Endothelial cell of umbilical vein (primary cell): ENCODE results near the gene SECISBP2.

Source experiments
- EZH2 ChIP-seq: IDR thresholded peaks from 2 replicates; pipeline ENCODE4 v1.6.1; 2012; ENCODE audit warnings: borderline replicate concordance, low read depth, mild to moderate bottlenecking, moderate library complexity, low read length, inconsistent platforms; ENCODE audit not compliant: severe bottlenecking
- FOS ChIP-seq: IDR thresholded peaks from 2 replicates; pipeline ENCODE4 v1.6.1; 2011; ENCODE audit warnings: mild to moderate bottlenecking, low read length, moderate library complexity, borderline replicate concordance; ENCODE audit not compliant: insufficient read depth
- JUN ChIP-seq: IDR thresholded peaks from 2 replicates; pipeline ENCODE4 v1.6.1; 2011; ENCODE audit warnings: borderline replicate concordance, low read depth; ENCODE audit not compliant: insufficient read length, insufficient read depth
- MYC ChIP-seq: IDR thresholded peaks from one replicate; pipeline ENCODE4 v1.6.1; 2011; ENCODE audit warnings: mild to moderate bottlenecking, low read depth, low read length
- POLR2A ChIP-seq: IDR thresholded peaks from 2 replicates; pipeline ENCODE4 v1.6.1; 2012; ENCODE audit warnings: low read depth, mild to moderate bottlenecking, control low read depth, low read length
- POLR2AphosphoS5 ChIP-seq: IDR thresholded peaks from 2 replicates; pipeline ENCODE4 v1.6.1; 2012; ENCODE audit warnings: low read depth, mild to moderate bottlenecking, control low read depth, low read length, moderate library complexity; ENCODE audit not compliant: insufficient read depth
- TF ChIP-seq, protein P1 (sequence below), 2 donors: IDR thresholded peaks; 1 replicate in 1 of 2; 2 replicates in 1 of 2; pipeline ENCODE4 v1.5.1; 2011; ENCODE audit warnings: low read length in 2 of 2, mild to moderate bottlenecking in 2 of 2, moderate library complexity in 2 of 2, control low read depth in 1 of 2, inconsistent platforms in 1 of 2, low read depth in 1 of 2; ENCODE audit not compliant: insufficient read depth in 1 of 2; ENCODE audit errors: extremely low read depth in 1 of 2
- TF ChIP-seq, protein P2 (sequence below): IDR thresholded peaks from 2 replicates; pipeline ENCODE4 v1.6.1; 2011; ENCODE audit not compliant: insufficient read depth, insufficient read length

- TF ChIP-seq POLR2AphosphoS5 (no peak), POLR2A (no peak), EZH2 (no peak), JUN (no peak), MYC (no peak), FOS (no peak)
- TF ChIP-seq, protein P1, sequence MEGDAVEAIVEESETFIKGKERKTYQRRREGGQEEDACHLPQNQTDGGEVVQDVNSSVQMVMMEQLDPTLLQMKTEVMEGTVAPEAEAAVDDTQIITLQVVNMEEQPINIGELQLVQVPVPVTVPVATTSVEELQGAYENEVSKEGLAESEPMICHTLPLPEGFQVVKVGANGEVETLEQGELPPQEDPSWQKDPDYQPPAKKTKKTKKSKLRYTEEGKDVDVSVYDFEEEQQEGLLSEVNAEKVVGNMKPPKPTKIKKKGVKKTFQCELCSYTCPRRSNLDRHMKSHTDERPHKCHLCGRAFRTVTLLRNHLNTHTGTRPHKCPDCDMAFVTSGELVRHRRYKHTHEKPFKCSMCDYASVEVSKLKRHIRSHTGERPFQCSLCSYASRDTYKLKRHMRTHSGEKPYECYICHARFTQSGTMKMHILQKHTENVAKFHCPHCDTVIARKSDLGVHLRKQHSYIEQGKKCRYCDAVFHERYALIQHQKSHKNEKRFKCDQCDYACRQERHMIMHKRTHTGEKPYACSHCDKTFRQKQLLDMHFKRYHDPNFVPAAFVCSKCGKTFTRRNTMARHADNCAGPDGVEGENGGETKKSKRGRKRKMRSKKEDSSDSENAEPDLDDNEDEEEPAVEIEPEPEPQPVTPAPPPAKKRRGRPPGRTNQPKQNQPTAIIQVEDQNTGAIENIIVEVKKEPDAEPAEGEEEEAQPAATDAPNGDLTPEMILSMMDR (IDR thresholded peaks at IDR 0.05; ENCODE audit: extremely low read depth in 1 of 2, insufficient read depth in 1 of 2, low read depth in 1 of 2, low read length in 2 of 2): no peak
- TF ChIP-seq, protein P2, sequence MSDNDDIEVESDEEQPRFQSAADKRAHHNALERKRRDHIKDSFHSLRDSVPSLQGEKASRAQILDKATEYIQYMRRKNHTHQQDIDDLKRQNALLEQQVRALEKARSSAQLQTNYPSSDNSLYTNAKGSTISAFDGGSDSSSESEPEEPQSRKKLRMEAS: no peak
These were observed 70.0 kb downstream of the SECISBP2 start for GRCh38 chr9:89388084-89388867.
